Ramos (cell line): ENCODE results near the gene MBD2.
"Not testable (repeated sequence)": the region's sequence is repeated elsewhere in the genome, so short reads cannot be mapped to it uniquely, and the experiment has no call there.

Experiments
- in situ Hi-C: fragments of 300-500 bp; cut with MboI; formaldehyde crosslinking; loops from one replicate; pipeline ENCODE4 v1.14.3; 2022; ENCODE audit warnings: low sequenced_read_pairs; ENCODE audit not compliant: unreplicated experiment

The MBD2 gene

DNA sequence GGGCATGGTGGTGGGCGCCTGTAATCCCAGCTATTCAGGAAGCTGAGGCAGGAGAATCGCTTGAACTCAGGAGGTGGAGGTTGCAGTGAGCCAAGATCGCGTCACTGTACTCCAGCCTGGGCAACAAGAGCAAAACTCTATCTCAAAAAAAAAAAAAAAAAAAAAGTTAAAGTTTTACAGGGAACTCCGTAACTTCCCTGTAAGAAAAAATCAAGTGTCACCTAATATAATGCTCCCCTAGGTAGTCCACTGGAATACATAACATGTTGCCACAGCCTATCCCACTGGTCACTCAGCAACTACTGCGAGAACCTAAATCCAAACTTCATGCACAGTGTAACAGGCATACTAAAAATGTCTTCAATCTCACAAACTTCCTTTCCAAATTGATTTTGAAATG is 19.0 kb downstream of the MBD2 start:
- in situ Hi-C loops = not testable (repeated sequence)

DNA sequence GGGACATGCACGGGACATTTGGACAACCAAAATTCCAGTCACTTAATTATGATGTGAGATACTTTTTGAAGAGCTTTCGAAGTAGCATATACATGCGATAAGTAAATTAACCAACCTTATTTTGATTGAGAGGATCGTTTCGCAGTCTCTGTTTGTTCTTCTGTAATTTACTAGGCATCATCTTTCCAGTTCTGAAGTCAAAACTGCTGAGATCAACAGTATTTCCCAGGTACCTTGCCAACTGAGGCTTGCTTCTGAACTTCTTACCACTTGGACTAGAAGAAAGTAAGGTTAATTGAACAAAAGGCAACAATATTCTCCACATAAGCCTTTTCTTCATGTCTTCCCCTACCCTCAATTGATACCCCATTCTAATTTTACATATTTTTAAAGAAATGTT is 19.6 kb downstream of the MBD2 start:
- in situ Hi-C loops = no loop called here

DNA sequence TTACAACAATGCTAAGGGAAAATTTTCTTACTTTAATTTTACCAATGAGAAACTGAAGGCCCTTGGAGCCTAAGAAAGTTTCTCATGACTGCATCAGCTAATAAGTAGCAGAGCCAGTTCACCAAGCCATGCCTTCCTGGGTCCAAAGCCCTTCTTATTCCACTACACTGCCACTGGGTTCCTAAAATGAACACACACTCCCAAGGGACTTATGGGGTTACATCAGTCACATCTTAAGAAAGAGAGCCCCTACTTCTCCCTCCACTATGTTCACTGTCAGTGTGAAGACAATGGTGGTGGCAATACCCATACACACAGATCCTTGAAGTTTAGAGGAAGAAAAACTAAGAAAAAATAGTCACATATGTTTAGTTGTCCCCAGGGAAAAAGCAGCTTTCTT is 20.6 kb downstream of the MBD2 start:
- in situ Hi-C loops = no loop called here

DNA sequence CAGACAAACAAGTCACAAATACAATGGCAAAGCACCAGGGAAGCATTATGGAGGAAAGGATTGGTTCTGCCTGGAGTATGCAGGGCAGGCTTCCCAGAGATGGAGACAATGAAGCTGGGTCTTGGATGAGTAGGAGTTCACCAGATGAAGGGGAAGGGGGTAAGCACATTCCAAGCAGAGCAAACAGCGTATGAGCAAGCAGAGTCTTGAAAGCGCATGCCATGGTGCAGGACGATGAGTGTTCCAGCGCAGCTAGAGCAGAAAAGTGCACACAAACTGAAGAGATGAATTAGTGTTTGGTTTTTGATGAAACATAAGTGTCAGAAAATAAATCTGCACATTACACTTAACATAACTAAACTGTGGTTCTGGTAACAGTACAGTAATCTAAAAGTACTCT is 21.6 kb downstream of the MBD2 start:
- in situ Hi-C loops = no loop called here

DNA sequence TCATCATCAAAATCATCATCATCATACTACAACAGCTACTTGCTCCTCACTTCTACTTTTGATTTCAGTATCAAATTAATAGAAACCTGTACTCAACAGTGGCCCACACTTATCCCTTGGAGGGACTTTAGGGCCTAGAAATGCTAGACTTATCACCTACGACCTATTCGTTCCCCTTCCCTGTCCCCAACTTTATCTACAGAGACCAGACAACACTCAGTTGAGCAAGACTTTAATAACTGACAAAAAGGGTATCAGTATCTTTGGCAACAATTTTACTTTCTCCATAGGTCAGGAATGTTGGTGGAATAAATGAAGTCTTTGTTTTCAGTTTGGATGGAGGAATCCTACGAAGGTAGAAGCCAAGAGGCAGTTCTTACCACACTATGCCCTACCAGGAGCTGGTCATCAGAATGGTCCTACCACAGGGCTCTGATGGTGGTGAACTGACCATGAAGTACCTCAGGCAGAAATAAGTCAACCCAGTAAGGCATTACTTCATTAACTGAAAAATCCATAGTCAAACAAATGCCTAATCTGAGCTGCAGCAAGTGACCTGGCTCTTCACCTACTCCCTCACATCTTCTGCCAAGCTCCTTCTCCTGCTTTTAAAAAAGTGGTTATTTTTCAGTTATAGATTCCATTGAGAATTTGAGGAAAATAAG is 26.6 kb downstream of the MBD2 start:
- in situ Hi-C loops = no loop called here

DNA sequence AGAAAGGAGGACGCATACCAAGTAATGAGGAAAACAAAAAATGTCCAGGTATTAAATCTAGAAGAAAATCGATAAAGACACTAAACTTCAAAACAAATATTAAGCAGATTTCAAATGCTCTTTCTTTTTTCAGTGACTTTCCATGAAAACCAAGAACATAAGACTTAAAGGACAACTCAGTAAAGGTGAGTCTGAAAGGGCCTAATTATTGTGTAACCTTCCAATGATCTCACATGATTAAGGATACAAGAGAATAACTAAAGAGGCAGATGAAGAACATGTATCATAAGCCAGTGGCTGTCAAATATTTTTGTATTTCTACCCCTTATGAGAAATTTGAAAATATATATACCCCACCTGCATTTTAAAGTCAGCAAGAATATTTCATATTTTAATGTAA is 30.7 kb downstream of the MBD2 start:
- in situ Hi-C loops = no loop called here

DNA sequence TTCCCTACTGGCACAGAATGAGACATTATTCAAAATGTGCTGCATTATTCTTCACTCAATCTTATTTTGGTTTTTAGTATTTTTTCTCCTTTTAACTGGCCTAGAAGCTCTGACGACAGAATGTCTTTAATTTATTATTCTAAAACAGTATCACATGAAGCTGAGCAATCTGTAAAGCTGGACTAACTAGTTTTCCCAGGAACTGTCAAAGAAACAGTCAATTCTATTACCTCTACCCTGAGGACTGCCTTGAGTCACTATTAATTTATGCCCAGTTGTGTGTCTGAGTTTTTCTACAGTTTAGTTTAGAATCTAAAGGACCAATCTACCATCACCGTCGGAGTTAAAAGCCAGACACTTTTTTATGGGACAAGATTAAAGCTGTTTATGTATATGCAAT is 31.6 kb downstream of the MBD2 start:
- in situ Hi-C loops = no loop called here

DNA sequence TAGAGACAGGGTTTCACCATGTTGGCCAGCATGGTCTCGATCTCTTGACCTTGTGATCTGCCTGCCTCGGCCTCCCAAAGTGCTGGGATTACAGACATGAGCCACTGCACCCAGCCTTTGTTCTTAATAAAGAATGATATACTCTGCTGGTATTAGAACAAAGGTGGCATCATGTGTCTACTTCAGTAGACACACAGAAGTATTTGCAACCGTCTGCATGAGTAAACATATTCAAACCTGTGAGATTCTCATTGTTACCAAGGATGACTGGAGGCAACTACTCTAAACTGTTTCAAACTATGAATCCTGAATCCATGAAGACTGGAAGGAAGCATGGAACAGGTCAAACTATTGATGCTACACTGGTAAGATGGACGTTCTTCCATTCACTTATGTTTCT is 32.1 kb downstream of the MBD2 start:
- in situ Hi-C loops = no loop called here

DNA sequence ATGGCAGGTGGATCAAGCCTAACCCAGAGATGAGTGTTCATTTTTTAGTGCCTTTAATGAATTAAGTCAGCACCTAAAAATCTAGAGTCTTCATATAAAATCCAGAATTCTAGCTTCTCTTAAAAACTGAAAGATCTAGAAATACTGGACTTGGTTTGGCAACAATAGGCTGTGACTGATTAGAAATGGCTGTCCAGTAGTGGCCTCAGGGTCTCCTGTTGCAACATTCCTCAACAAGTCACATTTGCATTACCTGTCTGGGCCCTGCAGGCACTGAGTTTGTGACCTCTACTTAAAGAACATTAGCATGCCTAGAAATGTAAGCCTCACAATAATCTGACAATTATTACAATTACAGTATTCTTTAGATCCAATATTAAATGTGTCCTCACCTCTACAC is 33.1 kb downstream of the MBD2 start:
- in situ Hi-C loops = no loop called here

DNA sequence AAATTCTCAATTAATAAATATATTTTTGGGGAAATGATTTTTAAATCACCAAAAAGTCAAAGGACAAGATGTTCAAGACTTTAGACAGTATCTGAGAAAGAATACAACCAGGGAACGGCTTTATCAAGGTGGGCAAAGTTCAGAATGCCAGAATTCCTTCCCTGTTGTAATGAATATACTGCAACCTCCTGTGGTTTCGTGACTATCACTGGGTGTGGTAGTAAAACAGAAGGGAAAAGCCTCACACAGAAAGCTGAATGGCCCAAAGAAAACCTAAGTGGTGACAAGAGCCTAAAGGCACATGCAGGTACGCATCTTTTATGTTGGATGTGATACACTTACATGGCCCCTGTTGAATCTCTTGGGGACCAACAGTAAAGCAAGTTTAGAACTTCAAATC is 37.1 kb downstream of the MBD2 start:
- in situ Hi-C loops = no loop called here

DNA sequence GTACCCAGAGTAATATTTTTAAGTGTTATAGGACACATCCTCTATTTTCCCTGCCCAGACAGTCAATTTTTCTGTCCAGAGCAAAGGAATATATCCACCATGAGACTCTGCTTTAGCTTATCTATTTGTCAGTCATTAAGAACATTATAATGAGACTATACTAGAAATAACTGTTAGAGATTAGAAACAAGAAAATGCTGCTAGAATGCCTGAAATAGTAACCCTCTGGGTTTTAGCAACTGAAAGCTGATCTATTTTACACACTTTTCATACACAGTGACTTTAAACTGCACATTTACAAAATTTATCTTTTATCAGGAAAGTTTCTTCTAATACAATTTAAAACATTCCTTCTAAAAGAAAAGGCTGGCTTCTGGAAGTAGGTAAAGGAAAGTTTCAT is 39.6 kb downstream of the MBD2 start:
- in situ Hi-C loops = no loop called here

DNA sequence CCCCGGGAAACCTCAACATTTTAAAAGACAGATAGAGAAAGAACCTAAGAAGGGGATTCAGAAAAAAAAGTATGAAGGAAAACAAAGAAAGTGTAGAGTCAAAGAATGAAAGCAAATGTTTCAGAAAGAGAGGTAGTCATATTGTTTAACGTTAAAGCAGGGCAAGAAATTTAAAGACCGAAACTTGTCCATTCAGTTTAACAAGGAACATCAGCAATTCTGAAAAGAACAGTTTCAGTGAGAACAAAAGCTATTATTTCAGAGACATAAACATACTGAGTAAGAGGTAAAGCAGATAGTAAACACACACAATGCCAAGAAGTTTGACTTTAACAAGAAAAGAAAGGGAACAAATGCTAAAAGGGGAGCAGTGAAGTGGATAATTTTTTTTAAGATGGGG is 41.1 kb downstream of the MBD2 start:
- in situ Hi-C loops = no loop called here

DNA sequence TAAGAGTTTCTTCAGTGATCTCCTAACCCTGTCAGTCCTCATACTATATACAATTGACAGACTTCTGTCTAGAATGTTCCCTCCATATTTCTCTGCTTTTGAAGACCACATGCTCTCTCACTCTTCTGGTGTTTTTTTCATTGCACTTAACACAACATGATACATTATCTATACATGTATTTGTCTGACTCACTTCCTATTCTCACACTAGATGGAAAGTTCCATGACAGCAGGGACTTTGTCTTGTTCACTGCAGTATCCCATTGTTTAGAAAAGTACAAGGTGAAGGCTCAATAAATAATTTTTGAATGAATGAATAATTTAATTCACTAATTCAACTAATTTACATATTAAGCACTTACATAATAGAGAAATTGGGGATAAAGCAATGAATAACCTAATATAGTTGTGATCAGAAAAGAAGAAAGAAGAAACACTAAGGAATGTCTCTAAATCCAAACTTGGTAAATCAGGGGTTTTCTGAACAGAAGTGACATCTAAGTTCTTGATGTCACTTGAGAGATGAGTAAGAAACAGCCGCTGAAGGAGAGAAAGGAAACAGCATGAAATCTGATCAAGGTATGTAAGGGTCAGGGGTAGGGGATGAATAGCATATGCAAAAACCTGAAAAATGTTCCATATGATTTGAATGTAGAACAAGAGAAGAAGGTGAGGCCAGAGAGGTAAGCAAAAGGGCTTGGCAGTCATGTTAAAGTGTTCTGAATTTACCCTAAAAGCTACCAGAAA is 42.4 kb downstream of the MBD2 start:
- in situ Hi-C loops = no loop called here

DNA sequence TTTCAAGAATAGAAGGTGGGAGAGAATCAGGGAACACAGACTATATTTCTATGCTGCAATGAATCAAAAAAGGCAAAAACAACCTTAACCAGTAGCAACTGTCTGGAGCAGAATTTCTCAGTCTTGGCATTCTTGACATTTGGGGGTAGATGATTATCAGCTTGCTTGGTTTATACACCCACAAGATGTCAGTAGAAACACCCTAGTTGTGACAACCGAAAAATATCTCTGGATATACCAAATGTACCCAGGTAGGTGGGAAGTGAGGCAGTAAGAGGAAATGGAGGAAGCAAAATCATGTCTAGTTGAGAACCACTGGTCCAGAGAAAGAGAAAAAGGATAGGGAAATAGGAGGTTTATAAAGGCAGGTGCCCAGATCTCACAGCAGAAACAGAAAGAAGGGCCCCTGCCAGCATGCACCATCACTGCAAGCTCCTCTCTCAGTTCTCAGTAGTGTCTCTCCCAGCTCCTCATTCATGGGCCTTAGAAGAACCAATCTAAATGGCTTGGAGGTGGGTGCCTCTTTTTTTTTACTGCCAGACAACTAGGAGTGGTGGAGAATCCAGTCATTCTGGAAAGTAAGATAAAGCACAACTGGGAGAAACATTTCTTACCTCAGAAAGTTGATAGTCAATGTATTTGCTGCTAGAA is 50.4 kb downstream of the MBD2 start:
- in situ Hi-C loops = no loop called here

DNA sequence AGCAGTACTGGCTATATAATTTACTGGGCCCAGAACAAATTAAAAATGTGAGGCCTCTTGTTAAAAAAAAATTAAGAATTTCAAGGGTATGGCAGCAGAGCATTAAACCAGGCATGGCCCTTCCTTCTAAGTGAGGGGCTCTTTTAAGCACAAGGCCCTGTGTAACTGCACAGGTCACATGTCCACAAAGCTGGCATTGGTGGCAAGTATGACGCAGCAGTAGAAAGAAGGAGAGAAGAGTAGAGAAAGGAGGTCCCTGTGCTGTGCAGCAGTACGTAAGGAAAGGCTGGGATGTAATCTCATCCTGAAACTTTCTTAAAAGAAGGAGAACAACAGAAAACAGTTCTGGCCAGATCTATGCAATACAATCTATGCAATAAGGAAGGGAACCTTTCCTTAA is 51.2 kb downstream of the MBD2 start:
- in situ Hi-C loops = no loop called here

DNA sequence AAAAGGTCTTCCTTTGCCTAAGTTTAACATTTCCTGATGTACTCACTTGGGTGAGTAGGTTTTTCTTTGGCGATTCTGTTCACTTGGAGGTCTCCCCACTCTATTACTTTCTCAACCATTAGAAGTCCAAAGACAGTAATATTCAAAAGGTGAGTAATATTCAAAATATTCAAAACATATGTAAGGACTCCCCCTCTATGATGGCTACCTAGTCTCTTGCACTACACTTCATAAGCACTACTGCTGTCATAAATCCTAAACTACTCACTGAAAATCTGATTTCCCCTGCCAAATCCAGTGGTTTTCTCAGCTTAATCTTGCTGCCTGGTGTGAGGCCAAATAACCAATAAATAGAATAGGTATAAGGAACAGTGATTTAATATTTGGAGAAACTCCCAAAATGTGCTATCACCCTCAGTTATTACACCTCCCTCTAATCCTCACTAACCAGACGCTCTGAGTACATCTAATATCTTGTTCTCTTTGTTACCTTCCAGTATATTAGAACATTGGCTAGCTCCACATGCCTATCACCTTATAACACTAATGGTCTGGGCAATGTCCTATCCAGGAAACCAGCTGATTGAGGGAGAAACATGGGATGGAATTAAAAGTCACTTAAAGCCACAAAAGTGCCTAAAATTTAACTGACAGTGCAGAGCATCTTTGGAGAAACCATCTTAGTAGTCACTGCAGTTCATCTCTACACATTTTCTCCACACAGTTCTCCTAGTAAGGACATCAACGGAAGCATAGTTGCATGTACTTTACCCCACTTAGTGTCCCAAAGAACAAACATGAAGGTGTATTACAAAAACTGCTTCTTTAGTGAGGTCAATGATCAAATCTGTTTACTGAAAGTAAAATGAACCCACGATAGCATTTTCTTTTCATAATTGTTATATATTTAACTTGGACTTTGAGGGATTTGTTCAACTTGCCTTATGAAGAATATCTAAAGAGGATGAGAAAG is 54.8 kb downstream of the MBD2 start:
- in situ Hi-C loops = no loop called here

DNA sequence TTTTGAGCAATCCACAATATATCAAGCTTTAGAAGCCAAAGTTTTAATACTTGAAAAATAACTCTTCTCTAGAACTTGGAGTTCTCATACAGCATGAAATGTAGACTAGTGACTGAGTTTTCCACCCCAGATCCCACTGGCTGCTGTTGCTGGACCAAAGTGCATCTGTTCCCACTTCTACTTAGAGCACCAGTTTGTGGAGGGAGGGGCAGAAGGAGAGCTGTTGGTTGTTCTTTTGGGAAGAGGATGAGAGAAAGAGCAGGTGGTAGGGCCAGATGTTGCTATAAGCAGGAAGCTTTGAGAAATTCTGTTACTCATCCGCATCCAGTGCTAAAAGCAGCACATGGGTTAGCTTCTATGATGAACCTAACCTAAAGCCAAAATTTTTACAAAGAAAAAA is 59.0 kb downstream of the MBD2 start:
- in situ Hi-C loops = no loop called here

DNA sequence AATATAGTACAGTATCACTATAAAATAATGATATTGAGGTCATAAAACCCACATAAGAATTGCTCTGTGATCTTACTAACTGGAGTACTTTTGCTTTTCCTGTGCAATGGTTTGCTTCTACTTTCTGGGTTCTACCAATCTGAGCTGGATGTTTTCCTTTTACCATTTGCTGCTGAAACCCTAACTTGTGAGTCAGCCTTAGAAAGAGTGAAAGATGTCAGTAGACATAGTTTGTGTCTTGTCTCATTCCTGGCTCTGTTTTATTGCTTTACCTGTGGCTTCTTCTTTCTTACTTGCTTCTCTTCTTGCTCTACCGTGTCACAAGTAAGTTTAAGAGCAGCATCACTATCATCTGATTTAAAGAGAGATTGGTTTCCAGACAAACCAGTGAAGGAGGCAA is 61.0 kb downstream of the MBD2 start:
- in situ Hi-C loops = no loop called here

DNA sequence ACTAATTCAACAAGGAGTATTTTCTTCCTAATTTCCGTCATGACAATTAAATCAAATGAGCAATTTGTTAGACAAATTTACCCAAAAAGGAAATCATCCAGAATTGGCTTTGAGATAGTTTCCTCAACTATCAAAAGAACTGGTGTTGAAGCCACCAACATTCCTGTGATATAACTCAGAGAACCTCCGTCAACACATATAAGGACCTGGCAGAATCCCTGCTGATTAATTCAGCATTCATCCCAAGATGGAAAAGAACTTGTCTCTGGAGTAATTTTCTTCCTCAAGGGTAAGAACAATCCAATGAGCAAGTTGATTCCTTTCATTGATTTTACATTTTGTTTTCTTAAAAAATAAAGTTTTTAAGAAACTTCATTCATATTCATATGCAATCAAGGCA is 62.0 kb downstream of the MBD2 start:
- in situ Hi-C loops = no loop called here

DNA sequence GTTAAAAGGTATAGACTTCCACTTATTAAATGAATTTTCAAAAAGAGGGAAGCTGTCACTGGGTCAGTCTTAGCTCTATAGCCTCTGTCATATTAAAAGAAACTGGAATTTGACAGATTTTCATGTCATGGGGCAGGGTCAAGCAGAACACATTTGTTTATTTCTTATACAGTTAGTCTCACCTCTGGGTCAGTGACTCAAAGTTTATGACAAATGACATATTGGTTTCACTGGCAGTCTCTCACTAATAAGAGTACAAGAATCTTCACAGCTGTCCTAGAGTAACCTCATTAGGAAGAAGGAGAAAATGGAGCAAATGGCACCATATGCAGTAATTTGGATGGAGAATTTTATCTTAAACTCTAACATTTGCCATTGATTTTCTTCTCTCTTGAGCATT is 63.2 kb downstream of the MBD2 start:
- in situ Hi-C loops = no loop called here

DNA sequence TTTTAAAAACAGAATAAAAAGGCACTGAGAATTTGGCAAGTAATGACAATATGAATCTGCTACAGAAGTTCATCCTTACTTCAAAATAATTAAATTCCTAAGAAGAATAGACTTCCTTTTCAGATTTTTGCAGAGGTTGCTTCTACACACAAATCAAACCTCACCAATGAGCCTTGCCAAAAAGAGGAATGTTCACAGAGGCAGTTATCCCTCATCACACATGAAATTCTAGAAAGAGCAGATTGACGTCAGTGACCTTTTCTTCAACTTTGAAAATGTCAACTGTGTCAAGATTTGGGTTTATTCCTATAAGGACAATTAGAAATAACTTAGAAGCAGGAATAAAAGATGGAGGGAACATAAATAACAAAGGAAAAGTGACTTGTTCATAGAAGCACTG is 64.6 kb downstream of the MBD2 start:
- in situ Hi-C loops = no loop called here
